Stimulated activated naive CD4-positive, alpha-beta T cell treated with Interleukin-2 at 50 U/mL for 16 hours (primary cell): Measurements from ENCODE around the gene AK9.
"Not testable (repeated sequence)": the region's sequence is repeated elsewhere in the genome, so short reads cannot be mapped to it uniquely, and the experiment has no call there.

Experiments
- DNase-seq: peaks from one replicate; lab custom pipeline; 2025; lab: John Stamatoyannopoulos, UW

AK9 gene

GRCh38 chr6:109690737-109691621 lies at the start of gene AK9, which contains the start of gene FIG4:
TSS of gene AK9 (minus strand) at chr6:109691202. CDS start at chr6:109675745, 15,457 bp downstream.
TSS of gene FIG4 (plus strand) at chr6:109691296. CDS start at chr6:109691436, 140 bp downstream.
- DNase-seq, result peak; percentile 88

DNA sequence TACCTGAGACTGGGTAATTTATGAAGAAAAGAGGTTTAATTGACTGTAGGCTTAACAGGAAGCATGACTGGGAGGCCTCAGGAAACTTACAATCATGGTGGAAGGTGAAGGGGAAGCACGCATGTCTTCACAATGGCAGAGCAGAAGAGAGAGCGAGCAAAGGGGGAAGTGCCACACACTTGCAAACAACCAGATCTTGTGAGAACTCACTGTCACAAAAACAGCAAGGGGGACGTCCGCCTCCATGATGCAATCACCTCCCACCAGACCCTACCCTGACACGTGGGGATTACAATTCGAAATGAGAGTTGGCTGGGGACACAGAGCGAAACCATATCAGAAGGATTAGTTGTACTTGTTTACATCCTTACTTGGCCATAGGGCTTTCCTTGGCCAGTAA lies 49.8 kb upstream of the AK9 start:
- no peak for DNase-seq

DNA sequence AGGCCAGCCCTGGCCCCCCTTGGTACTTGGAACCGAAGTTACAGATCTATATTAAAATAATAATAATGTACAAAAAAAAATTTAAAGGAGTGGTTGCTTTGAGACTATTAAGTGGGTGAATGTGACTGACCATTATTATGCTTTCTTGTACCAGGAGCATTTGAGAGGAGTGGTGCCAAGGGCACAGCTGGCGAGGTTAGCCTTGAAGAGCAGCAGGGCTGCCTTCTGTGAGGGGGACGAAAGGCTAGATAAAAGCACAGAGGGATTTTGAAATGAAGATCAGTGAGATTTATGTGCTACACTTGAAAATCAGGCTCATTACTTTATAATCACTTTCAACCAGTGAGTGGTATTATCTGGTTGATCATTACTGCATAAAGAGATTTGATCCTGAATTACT lies 48.7 kb upstream of the AK9 start:
- DNase-seq, result no peak

GRCh38 chr6:109738667-109739066 lies 47.7 kb upstream of the AK9 start:
- no peak for DNase-seq

- no peak for DNase-seq
Measured at GRCh38 chr6:109738255-109738654, 47.3 kb upstream of the AK9 start.

GRCh38 chr6:109736273-109737025 lies 45.4 kb upstream of the AK9 start:
- no peak for DNase-seq

DNA sequence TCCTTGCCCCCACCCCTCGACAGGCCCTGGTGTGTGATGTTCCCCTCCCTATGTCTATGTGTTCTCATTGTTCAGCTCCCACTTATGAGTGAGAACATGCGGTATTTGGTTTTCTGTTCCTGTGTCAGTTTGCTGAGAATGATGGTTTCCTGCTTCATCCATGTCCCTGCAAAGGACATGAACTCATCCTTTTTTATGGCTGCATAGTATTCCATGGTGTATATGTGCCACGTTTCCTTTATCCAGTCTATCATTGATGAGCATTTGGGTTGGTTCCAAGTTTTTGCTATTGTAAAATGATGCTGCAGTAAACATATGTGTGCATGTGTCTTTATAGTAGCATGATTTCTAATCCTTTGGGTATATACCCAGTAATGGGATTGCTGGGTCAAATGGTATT lies 34.2 kb upstream of the AK9 start:
- not testable (repeated sequence) for DNase-seq

DNA sequence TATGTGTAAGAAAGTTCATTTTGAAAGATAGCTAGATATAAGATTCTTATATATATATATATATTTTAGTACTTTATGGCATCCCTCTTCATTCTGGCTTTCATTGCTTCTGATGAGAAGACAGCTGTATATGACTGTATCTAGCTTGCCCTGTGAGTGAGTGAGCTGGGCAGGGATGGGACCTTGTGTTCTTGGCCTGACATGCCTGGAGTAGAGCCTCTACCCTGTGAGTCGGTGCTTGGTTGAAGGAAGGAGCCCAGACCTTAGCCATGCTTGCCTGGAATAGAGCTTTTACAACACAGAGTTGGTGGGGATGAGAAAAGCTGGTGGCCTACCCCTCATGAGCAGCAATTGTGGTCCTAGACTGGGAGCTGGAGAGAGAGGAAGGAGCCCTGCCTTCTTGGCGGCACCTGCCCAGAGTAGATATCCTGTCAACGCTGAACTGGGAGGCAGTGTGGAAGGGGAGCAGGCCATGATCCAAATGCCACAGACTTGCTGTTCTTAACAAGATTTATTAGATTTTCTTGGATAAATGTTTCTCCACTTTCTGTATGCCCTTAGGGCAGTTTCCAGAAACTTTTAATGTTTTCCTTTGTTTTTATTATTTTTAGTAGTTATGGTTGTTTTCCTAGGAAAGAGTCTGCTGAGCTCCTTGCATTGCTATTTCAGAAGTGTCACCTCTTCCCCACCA lies 31.7 kb upstream of the AK9 start:
- DNase-seq, result no peak

GRCh38 chr6:109722011-109722410 lies 31.0 kb upstream of the AK9 start:
- DNase-seq, result no peak

- no peak for DNase-seq
Measured at GRCh38 chr6:109720311-109720710, 29.3 kb upstream of the AK9 start.

DNA sequence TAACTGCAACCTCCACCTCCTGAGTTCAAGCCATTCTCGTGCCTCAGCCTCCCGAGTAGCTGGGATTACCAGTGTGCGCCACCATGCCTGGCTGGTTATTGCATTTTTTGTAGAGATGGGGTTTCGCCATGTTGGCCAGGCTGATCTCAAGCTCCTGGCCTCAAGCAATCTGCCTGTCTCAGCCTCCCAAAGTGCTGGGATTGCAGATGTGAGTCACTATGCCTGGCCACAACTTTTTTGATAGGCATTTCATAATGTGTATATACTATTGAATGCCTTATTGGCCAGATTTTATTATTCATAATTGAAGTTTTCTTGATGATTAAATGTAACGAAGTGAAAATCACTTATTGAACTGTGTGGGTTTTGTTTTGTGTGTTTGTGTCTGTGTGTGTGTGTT lies 28.0 kb upstream of the AK9 start:
- DNase-seq, result no peak

- DNase-seq, result no peak
Measured at GRCh38 chr6:109717971-109718370, 27.0 kb upstream of the AK9 start.

DNA sequence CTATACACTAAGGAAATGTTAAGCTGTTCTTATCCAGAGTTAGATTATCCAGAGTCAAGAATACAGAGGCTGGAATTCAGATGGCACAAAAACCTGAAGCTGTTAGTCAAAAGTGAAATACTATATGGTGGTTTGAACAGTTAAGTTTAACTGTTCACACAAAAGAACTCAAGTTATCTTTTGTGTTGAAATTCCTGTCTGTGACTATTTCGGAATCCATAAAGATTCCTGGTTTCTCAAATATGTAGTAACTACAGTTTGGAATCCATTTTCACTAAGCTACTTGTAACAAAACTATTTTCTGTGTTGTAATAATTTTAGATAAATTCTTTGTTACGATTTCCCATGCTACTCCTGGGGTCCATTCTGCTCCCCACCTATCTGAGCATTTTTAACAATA lies 24.6 kb upstream of the AK9 start:
- DNase-seq, result no peak

DNA sequence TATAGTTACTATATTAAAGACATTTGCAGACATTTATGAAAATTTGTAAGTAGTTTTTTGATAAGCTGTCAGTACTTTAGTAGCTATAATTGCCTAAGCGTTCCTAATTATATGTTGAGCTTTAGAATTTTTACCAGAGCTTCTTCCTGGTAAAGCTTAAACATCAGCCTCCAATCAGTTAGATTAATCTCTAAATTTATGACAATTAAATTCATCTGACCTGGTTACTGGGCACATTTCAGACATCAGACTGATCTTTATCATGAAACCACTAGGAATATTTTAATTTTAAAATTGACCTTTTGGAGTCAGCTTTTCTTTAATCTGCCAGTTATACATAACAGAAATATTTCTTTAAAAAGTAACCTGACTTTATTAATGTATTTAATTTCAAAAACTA lies 23.6 kb upstream of the AK9 start:
- DNase-seq, result no peak

DNA sequence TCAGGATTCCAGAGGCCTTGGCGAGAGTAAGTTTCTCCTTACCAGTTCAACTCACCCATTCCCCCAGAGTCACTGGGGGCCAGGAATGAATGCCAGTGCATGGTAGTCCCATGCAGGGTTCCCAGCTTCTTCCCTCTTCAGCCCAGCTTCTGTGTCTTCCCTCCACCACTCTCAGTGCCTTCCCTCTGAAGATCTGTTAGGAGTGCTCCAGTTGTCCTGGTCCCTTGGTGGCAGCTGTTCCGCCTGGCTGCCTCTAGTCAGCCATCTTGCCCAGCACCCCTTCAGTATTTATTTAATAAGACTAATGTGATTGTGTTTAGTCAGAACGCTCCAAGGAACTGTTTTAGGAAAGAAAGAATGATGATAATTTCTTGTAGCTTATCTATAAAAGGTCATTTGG lies 23.2 kb upstream of the AK9 start:
- DNase-seq, result no peak

DNA sequence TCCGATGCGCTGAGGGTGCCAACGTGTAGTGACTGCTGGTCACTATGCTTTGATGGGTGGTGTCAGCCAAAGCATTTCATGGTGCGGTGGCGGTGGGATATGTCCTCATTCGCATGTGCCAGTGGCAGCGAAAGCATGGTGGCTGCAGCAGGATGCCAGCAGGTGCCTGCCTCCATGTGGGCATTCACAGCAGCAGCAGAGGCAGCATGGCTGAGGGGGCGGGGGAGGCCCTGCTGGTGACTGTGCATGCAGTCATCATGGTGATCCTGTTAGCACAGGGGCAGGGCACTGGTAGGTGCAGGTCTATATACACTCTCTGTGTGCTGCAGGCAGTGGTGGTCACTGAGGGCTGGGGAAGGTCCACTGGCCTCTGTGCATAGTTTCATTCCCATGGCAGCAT lies 22.1 kb upstream of the AK9 start:
- DNase-seq, result no peak

DNA sequence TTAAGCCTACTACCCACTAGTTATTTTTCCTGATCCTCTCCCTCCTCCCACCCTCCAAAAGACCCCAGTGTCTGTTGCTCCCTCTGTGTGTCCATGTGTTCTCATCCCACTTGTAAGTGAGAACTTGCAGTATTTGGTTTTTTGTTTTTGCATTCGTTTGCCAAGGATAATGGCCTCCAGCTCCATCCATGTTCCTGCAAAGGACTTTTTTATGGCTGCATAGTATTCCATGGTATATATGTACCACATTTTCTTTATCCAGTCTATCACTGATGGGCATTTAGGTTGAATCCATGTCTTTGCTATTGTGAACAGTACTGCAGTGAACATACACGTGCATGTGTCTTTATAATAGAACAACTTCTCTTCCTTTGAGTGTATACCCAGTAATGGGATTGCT lies 17.1 kb upstream of the AK9 start:
- not testable (repeated sequence) for DNase-seq

DNA sequence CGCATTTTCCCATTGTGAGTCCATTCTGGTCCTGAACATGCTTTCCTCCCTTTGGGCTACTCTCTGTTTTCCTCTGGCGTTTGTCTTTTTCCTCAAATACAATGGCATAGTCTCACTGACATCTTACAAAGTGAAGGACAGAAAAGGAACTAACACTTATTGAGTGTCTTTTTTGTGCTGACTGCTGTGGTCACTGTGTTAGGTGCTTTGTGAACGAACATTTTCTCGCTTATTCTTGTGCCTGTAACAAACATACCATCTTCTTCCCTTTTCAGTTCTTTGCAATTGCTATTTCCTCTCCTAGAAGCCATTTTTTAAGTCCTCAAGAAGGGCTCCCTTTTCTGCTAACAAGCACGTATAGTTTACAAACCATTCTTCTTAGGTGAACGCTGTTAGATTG lies 15.5 kb upstream of the AK9 start:
- DNase-seq, result no peak

- DNase-seq, result peak; percentile 64
Measured at GRCh38 chr6:109705258-109705657, 14.3 kb upstream of the AK9 start.

- no peak for DNase-seq
Measured at GRCh38 chr6:109702791-109703190, 11.8 kb upstream of the AK9 start.

GRCh38 chr6:109701774-109702173 lies 10.8 kb upstream of the AK9 start:
- no peak for DNase-seq

DNA sequence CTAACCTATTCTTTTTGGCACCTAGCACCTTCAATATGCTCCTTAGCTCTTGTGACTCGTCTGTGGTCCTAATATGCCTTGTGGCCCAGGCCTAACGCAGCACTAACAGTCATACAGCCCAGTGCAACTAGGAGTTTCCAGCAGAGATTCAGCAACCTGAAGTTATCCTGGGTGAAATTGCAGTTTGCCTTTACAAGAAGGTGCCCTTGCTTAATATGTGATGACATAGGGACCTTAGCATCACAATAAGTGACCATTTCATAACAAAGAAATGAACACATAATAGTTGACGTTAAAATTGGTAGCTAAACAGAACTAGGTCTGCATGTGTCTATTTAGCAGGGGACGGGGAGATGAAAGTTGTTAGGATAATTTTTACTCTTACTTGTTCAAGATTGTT lies 10.2 kb upstream of the AK9 start:
- no peak for DNase-seq

DNA sequence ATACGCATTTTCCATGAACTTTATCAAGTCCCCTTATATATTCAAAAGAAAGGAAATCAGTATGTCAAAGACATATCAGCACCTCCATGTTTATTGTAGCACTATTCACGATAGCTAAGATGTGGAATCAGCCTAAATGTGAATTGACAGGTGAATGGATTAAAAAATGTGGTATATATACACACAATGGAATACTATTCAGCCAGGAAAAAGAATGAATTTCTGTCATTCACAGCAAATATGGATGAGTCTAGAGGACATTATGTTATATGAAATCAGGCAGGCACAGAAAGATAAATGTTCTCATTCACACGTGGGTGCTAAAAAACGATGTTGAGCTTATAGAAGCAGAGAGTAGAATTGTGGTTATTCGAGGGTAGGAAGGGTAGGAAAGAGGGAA lies 5.4 kb upstream of the AK9 start:
- DNase-seq, result no peak
